GM13977 (cell line): Measurements from ENCODE around the gene TPST2.

ENCODE experiments used
- DNase-seq: peaks from one replicate; pipeline ENCODE4 v3.0.0; 2012; ENCODE audit warnings: low spot score
- CTCF ChIP-seq: IDR thresholded peaks from 2 replicates; pipeline ENCODE4 v1.5.1; 2012; ENCODE audit warnings: mild to moderate bottlenecking, control low read depth; ENCODE audit not compliant: insufficient read depth; ENCODE audit errors: extremely low read depth, missing control alignments
- in situ Hi-C: fragments of 300-500 bp; cut with MboI; formaldehyde crosslinking; loops from one replicate; pipeline ENCODE4 v1.12.0; 2022; ENCODE audit warnings: low sequenced_read_pairs, low pct_unique_long_range_greater_than_20kb, mixed read lengths, inconsistent platforms; ENCODE audit not compliant: unreplicated experiment

Gene TPST2

GRCh38 chr22:26584010-26584409, 5.9 kb downstream of the TPST2 start:
- TF ChIP-seq CTCF = no peak
- in situ Hi-C loops = no loop called here
- no peak for DNase-seq

- TF ChIP-seq CTCF = no peak
- no peak for DNase-seq
- in situ Hi-C loops = no loop called here
Observed at GRCh38 chr22:26581633-26582168, 8.2 kb downstream of the TPST2 start.

- TF ChIP-seq CTCF = no peak
- DNase-seq = no peak
- in situ Hi-C loops = no loop called here
Observed at GRCh38 chr22:26581026-26581425, 8.9 kb downstream of the TPST2 start.

- in situ Hi-C loops = no loop called here
- no peak for TF ChIP-seq CTCF
- no peak for DNase-seq
Observed at GRCh38 chr22:26580240-26580962, 9.5 kb downstream of the TPST2 start.

GRCh38 chr22:26579331-26579886, 10.5 kb downstream of the TPST2 start:
- peak; percentile 61 for DNase-seq
- no peak for TF ChIP-seq CTCF
- in situ Hi-C loops = no loop called here

- no peak for TF ChIP-seq CTCF
- in situ Hi-C loops = no loop called here
- no peak for DNase-seq
Observed at GRCh38 chr22:26577081-26577480, 12.9 kb downstream of the TPST2 start.
